HCT116 (cell line): ENCODE results near the gene AMPD1.

Experiments used
- ATF3 ChIP-seq: IDR thresholded peaks from 2 replicates; pipeline ENCODE4 v1.6.1; 2012
- CTCF ChIP-seq, 3 experiments: fragments of 200-600 bp in 1 of 3; sonication (generic) in 1 of 3; IDR thresholded peaks in 2 of 3; conservative IDR thresholded peaks in 1 of 3; 2 replicates each; pipeline ENCODE4 v1.5.1; 2012 to 2017; ENCODE audit warnings: low read depth in 2 of 3, low read length in 2 of 3, antibody characterized with exemption in 1 of 3, borderline replicate concordance in 1 of 3, control low read depth in 1 of 3, mild to moderate bottlenecking in 1 of 3, mixed read lengths in 1 of 3, mixed run types in 1 of 3, moderate library complexity in 1 of 3; ENCODE audit not compliant: insufficient read depth in 1 of 3
- EZH2 ChIP-seq: fragments of 200-600 bp; sonication (generic); IDR thresholded peaks from 2 replicates; pipeline ENCODE4 v1.6.1; 2017; ENCODE audit warnings: antibody characterized with exemption, mixed run types
- MAX ChIP-seq: IDR thresholded peaks from 2 replicates; pipeline ENCODE4 v1.6.1; 2012
- POLR2A ChIP-seq: IDR thresholded peaks from 2 replicates; pipeline ENCODE4 v1.7.0; 2011; ENCODE audit warnings: borderline replicate concordance; ENCODE audit not compliant: insufficient read depth, insufficient read length; ENCODE audit errors: extremely low read depth
- RAD21 ChIP-seq: IDR thresholded peaks from 2 replicates; pipeline ENCODE4 v1.6.1; 2012; ENCODE audit warnings: low read depth, mild to moderate bottlenecking
- REST ChIP-seq: IDR thresholded peaks from 2 replicates; pipeline ENCODE4 v1.6.1; 2012; ENCODE audit warnings: low read depth
- SRF ChIP-seq: IDR thresholded peaks from 2 replicates; pipeline ENCODE4 v1.6.1; 2012; ENCODE audit warnings: low read depth
- YY1 ChIP-seq: IDR thresholded peaks from 2 replicates; pipeline ENCODE4 v1.6.1; 2011; ENCODE audit warnings: low read length, low read depth, moderate library complexity, mild to moderate bottlenecking; ENCODE audit not compliant: insufficient replicate concordance; ENCODE audit errors: extremely low read depth
- ZNF274 ChIP-seq: fragments of 200-500 bp; sonication (Bioruptor generic); IDR thresholded peaks from 2 replicates; pipeline ENCODE4 v1.6.1; 2014; ENCODE audit warnings: mild to moderate bottlenecking, low read depth, low read length, inconsistent platforms

- TF ChIP-seq POLR2A (no peak), YY1 (no peak), ATF3 (no peak), CTCF (IDR thresholded peaks at IDR 0.05 in 2 of 3, conservative IDR thresholded peaks at IDR 0.05 in 1 of 3; ENCODE audit: borderline replicate concordance in 1 of 3, insufficient read depth in 1 of 3, low read depth in 2 of 3, low read length in 2 of 3) (no peak), REST (no peak), MAX (no peak), EZH2 (no peak), RAD21 (no peak), SRF (no peak), ZNF274 (no peak)
Observed at GRCh38 chr1:114720492-114720891, 25.1 kb upstream of the AMPD1 start.
